ENCODE measurements around the gene HAGHL.

The HAGHL gene, protein sequence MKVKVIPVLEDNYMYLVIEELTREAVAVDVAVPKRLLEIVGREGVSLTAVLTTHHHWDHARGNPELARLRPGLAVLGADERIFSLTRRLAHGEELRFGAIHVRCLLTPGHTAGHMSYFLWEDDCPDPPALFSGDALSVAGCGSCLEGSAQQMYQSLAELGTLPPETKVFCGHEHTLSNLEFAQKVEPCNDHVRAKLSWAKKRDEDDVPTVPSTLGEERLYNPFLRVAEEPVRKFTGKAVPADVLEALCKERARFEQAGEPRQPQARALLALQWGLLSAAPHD

DNA sequence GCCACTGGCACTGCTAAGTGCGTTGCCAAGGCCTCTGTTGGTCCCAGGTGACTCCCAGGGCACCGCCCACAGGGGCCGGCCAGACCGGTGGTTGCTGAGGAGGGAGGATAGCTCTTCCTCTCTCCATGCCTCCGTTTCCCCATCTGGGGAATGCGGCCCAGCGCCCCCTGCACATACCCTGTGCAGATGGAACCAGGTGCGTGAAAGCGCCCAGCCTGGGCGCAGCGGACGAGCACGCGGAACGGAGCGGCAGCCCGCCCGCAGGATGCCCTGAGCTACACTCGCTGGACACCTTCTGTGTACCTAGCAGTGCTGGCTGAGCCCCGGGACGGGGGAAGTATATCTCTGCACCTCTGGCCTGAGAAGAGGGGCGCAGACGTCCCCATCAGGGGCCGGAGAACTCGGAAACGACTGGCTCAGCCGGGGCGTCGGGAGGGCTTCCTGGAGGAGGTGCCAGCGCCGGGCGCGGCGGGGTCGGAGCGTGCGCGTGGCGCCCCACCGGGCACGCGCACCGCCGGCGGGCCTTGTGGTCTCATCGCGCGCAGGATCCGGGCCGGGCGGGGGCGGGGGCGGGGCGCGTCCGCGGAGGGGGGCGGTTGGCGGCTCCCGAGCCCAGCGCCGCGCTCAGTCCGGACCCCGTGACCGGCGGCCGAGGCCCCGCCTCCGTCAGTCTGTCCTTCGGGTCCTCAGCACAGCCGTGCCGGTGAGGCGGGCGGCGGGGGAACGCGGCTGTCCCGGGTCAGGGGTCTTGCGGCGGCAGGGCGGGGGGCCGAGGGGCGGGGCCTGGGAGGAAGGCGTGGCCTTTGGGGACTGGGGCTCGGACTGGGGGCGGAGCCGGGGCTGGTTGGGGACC lies at the start of gene HAGHL, which contains the start of gene CCDC78:
TSS of gene HAGHL (plus strand) at position 669 of the 853 bp plus-strand sequence. CDS start 404 bp downstream, outside the sequence.
TSS of gene CCDC78 (minus strand) at position 6 of the 853 bp plus-strand sequence. CDS start 76 bp downstream, outside the sequence.
- peak in 1 of 2 donors; percentile 18 for DNase-seq (ENCODE audit: low read depth in 2 of 2)

DNA sequence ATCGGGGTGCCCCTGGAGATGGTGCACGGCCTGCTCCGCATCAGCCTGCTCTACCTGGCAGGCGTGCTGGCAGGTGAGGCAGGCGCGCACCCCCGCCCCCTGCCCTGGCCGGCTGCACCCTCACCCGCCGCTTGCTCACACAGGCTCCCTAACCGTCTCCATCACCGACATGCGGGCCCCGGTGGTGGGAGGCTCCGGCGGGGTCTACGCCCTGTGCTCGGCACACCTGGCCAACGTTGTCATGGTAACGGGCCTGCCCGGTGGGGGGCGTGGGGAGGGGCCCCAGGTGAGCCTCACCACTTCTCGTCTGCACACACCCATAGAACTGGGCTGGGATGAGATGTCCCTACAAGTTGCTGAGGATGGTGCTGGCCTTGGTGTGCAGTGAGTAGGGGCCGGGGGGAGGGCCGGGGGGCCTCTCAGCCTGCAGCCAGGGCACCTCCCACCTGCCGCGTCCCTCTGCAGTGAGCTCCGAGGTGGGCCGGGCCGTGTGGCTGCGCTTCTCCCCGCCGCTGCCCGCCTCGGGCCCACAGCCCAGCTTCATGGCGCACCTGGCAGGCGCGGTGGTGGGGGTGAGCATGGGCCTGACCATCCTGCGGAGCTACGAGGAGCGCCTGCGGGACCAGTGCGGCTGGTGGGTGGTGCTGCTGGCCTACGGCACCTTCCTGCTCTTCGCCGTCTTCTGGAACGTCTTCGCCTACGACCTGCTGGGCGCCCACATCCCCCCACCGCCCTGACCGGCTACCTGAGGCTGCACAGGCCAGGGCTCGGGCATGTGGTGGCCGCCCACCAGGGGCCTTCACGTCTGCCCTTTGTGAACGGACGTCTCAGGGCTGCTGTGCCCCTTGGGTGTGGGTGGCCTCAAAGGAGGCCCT lies 49.4 kb upstream of the HAGHL start:
- DNase-seq (ENCODE audit: low read depth in 2 of 2) = no peak

DNA sequence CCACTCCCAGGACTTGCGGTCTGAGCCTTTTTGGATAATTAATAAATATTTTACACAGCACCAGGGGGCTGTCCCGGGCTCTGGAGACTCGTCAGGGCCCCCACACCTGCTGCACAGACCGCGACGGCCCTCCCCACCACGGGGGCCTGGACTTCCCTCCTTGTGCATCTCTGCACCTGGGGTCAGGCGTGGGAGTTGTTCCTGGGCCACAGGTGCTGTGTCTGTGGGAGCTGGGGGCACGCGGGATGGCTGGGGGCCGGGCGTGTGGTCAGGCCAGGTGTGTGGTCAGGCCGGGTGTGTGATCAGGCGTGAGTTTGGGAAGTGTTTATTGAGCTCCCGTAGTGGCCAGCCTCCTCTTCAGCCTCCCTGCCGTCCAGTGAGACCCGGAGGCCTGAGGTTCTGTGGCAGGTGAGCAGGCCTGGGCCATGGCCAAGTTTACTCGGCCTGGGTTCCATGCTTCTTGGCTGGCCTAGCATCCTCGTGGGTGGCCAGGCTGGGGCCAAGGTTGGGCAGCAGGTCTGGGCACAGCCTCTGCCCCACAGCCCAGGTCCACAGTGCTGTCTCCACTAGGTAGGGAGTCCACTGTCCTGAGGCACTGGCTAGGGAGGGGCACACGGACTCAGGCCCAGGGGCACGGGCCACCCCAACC lies 48.6 kb upstream of the HAGHL start:
- DNase-seq (ENCODE audit: low read depth in 2 of 2) = no peak

DNA sequence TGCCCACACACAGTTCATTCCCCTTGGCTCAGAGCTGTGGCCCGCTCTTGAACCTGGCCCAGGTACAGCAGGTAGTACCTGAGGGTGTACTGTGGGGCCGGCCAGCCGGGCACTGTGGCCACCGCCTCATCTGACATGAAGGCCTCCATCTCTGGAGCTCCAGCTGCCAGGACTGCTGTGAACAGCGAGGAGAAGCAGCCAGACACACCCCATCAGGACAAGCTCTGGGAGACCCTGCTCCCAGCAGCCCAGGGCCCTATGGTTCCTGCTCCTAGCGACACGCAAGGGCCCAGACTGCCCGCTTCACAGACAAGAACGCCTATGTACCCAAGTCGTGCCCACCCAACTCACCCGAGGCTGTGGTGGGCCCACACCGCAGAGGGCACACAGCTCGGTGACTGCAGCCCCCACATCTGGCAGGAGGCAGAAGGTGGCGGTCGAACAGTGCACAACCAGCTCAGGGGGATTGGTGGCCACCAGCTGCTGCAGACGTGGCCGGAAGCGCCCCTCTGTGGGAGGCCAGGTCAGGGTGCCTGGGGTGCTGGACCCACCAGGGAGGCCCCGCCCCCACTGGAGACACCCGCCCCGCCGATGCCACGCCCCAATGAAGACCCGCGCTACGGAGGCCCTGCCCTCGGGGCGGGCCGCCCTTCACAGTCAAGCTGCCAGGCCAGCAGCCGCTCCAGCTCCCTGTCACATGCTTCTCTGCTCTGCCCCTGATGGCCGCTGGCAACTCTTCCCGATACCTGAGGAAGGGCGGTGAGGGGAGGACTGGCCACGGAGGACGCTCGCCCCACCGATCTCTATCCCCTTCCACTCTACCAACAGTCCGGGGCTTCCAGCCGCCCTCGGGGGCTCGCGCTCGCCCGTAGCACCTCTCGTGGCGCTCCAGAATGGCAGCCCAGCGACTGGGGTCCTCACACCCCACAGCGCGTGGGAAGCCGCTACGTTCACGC lies 47.8 kb upstream of the HAGHL start:
- DNase-seq (ENCODE audit: low read depth in 2 of 2) = no peak

DNA sequence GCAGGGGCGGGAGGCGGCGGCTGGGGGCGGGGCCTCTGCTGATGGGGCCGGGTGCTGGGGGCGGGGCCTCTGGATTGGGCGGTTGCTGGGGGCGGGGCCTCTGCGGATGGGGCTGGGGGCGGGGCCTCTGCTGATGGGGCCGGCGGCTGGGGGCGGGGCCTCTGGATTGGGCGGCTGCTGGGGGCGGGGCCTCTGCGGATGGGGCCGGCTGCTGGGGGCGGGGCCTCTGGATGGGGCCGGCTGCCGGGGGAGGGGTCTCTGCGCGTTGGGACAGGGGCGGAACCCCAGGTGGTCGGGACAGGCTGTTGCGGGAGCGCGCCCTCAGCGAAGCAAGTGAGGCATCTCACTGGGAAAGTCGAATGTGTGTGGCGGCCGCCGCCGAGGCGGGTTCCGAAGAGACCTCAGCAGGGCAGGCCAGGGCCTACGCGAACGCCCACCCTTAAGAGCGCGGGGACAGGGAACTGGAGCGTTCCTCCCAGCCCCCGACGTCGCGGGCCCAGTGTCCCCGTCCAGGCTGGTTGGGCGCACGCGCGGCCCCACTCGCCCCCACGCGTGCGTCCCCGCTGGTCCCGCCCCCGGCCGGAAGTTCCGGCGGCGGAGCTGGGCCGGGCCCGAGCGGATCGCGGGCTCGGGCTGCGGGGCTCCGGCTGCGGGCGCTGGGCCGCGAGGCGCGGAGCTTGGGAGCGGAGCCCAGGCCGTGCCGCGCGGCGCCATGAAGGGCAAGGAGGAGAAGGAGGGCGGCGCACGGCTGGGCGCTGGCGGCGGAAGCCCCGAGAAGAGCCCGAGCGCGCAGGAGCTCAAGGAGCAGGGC lies 46.9 kb upstream of the HAGHL start, which contains the start of gene STUB1:
TSS of gene STUB1 (plus strand) at position 597 of the 811 bp plus-strand sequence. CDS start at position 713, 116 bp downstream.
- peak; percentile 67 to 89 for DNase-seq (ENCODE audit: low read depth in 2 of 2)

DNA sequence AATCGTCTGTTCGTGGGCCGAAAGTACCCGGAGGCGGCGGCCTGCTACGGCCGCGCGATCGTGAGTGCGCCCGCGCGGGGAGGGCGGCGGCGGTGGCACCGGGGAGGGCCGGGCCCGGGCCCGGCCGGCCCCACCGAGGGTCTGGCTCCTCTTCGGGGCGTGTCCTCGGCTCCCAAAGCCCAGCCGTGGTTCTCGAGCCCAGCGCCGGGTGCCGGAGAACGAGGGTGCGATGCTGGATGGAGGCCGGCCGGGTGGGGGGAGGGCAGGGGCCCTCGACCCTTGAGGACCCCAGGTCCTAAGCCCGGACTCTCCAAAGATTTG lies 46.3 kb upstream of the HAGHL start:
- DNase-seq (ENCODE audit: low read depth in 2 of 2) = no peak

DNA sequence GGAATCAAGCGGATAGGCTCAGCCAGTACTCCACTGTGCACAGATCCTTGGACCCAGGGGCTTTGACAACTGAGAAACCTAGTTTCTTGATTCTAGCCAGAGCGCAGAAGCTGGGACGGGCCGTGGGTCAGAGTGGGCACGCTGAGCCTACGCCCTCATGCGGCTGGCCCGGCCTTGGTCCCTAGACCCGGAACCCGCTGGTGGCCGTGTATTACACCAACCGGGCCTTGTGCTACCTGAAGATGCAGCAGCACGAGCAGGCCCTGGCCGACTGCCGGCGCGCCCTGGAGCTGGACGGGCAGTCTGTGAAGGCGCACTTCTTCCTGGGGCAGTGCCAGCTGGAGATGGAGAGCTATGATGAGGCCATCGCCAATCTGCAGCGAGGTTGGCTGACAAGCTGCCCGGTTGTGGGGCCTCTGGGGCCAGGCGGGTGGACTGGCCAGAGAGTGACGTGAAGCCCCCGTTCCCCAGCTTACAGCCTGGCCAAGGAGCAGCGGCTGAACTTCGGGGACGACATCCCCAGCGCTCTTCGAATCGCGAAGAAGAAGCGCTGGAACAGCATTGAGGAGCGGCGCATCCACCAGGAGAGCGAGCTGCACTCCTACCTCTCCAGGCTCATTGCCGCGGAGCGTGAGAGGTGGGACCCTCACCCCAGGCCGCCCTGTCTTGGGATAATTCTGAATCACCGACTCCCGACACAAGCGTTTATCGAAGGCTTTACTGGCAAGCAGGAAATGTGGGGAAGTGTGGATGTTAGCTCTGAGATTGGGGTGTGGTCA lies 45.8 kb upstream of the HAGHL start:
- no peak for DNase-seq (ENCODE audit: low read depth in 2 of 2)

DNA sequence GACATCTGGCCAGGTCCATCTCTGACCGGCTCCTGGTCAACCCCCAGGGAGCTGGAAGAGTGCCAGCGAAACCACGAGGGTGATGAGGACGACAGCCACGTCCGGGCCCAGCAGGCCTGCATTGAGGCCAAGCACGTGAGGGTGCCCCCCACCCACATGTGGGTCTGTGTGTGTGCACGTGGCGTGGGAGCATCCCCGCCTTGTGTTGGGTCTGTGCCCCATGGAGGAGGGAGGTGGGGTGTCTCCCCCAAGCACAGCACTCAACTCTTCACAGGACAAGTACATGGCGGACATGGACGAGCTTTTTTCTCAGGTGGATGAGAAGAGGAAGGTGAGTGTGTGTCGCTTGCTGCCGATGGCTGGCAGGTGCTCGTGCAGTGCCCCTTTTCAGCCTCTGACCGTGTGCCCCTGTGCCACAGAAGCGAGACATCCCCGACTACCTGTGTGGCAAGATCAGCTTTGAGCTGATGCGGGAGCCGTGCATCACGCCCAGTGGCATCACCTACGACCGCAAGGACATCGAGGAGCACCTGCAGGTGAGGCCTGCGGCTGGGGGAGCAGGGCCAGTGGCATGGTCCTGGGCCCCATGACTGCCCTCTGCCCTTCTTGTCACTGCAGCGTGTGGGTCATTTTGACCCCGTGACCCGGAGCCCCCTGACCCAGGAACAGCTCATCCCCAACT lies 45.0 kb upstream of the HAGHL start:
- no peak for DNase-seq (ENCODE audit: low read depth in 2 of 2)

DNA sequence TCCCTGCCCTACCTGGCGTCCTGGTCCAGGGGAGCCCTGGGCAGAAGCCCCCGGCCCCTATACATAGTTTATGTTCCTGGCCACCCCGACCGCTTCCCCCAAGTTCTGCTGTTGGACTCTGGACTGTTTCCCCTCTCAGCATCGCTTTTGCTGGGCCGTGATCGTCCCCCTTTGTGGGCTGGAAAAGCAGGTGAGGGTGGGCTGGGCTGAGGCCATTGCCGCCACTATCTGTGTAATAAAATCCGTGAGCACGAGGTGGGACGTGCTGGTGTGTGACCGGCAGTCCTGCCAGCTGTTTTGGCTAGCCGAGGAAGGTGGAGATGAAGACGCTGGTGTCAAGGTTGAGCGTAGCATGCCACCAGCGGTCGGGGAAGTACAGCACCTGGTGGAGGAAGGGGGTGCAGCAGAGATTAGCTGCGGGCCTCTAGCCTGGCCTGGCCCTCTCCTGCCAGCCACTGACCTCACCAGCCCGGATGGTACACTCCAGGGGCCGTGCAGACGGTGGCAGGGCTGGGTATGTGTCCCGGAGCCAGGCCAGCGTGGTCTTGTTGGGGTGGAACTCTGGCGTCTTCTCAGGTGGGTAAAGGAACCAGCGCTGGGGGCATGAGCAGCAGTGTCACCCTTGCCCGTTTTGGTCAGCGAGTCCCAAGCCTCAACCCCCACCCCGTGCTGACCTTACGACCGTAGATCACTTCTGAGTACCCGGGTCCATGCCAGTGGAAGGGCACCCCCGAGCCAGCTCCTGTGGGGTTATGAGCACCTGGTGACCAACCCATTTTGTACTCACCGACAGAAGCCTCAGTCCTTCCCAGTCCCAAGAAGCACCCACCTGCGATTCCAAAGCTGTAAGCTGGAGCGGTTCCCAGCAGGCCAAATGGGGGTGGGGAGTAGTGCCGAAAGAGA lies 44.2 kb upstream of the HAGHL start:
- no peak for DNase-seq (ENCODE audit: low read depth in 2 of 2)

DNA sequence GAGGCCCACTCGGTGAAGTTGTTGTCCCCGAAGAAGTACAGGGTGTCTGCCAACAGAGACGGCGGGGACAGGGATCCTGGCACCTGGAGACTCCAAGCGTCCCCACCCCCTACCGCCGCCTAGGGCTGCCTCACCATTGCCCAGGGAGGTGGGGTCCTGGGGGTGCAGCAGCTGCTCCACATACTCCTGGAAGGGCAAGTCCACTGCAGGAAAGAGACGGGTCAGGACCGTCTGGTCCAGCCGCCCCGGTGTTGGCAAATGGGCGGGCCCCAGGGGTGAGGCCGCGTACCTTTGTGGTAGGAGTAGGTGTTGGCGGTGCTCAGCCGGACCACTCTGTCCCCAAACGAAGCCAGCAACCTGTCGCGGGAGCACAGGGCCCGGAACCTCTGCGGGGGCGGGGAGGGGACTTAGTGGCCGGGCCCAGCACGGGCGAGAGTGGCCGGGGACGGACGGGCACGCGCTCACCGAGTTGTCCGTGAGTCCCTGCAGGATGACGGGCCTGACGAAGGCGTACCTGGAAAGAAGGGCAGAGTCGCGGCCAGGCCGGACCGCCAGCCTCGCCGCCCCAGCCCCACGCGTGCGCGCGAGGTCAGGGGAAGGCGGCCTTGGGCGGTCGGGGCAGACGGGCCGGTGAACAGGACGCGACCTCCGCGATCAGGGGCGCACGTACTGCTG lies 43.4 kb upstream of the HAGHL start:
- DNase-seq (ENCODE audit: low read depth in 2 of 2) = no peak

DNA sequence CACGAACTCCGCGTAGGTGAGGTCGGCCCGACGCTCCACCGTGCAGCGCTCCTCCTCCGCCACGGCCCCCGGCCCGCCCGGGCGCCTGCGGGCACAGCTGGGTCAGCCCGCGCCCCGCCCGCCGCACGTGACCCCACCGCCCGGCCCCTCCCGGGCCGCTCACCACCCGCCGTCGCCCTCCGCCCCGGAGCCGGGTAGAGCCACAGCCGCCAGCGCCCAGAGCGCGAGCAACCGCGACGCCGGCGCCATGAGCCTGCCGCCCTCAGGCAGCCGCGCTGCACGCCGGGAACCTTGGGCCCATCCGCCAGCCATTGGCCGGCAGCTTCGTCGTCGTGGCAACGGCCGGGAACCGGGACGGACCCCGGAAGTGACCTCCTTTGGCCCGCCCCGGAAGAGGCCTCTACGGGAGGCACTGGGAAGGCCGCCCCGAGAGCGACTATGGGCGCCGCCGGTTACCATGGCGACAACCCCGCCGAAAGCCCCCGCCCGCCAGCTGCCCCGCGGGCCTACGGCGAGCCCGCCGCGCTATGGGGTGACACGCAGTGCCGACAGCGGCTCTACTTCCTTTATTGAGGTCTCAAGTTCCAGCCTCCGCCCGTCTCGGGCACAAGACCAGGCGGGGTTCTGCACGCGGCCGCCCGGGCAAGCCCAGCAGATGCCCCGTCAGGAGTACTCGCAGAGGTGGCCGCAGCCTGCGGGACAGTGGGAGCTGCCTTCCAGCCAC lies 42.7 kb upstream of the HAGHL start, which contains the start of gene JMJD8:
TSS of gene JMJD8 (minus strand) at position 264 of the 724 bp plus-strand sequence. CDS start at position 249, 15 bp downstream.
- DNase-seq (ENCODE audit: low read depth in 2 of 2) = peak; percentile 91 to 98

DNA sequence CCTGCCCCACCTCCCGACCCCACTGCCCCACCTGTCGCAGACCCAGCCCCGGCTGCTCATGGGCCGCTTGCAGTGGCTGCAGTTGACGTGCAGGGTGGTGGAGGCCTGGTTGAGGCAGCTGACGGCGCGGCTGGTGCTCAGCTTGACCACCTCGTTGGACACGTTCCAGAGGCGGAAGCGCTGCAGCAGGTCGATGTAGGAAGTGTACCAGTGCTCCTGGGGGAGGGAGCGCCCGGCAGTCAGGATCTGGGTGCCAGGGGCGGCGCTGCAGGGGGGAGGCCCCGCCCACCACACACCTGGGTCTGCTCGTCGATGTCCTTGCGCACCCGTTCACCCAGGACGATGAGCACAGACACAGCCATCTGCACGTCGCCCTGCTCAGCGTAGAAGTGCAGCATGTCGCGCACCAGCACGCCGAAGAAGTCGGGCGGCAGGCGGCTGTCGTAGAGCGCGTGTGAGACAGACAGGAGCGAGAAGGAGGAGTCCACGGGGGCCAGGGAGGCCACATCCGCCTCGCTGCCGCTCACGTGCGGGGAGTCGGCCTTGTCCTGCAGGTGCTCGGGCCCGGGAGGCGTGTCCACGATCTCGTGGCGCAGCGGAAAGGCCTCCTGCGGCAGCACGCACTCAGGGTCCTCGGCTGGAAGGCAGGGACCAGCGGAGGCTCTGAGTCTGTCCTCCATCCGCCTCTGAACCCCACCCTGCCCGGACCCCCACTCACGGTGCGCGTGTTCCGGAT lies 41.8 kb upstream of the HAGHL start:
- DNase-seq (ENCODE audit: low read depth in 2 of 2) = no peak

DNA sequence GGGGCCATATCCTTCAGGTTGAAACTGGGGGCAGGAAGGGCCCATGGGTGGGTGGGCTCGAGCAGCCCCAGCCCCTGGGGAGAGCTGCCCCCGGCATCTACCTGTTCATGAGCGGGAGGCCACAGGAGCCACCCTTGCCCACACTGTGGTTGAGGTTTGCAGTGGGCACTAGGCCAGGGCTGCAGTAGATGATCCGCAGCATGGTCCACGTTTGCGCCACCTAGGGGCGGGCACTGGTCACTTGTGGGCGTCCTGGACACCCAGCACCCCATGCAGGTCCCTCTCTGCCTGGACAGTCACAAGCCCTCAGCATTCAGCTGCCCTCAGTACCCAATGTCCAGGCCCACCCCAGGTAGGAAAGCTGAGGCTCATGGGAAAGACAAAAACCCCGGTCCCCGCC lies 40.9 kb upstream of the HAGHL start:
- DNase-seq (ENCODE audit: low read depth in 2 of 2) = no peak

DNA sequence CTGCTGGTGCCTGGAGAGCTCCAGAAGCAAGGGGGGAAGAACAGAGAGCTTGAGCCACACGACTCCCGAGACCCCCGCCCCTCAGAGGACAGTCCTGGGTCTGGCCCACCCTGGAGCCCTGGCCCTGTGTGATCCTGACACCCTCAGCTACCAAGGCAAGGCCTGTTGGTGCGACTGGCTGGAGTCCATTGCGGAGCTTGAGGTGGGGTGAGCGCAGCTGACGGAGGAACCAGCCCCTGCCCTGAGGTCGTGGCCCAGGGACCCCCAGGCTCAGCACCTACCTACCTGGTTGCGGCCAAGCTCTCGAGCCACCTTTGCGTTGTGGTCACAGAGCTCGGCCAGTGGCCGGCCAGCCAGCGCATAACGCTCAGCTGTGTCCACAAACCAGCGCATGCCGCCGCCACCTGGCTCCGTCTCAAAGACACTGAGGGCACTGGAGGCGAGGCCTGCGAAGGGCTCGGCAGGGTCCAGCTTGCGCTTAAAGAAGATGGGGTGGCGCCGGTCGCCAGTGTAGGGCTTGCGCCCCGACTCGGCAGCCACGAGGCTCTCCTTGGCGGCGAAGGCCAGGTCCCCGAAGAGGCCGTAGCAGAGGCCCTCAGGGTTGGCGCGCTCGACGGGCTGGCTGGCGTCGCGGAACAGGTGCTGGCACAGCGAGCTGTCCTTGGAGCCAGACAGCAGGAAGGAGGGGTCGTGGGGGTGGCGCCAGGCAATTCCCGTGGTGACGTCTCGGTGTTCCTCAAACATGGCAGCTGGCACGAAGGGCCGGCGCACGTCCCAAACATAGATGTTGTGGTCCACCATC lies 40.2 kb upstream of the HAGHL start:
- no peak for DNase-seq (ENCODE audit: low read depth in 2 of 2)
